BE2C (cell line): ENCODE results near the gene TRPV2.

Source experiments
- DNase-seq: peaks from one replicate; pipeline ENCODE4 v3.0.0-alpha.2; 2020
- H3K27me3 ChIP-seq: fragments of 250-450 bp; sonication (Bioruptor Pico); 2 replicates; pipeline ENCODE4 v1.5.1; 2020; ENCODE audit warnings: mild to moderate bottlenecking
- H3K36me3 ChIP-seq: fragments of 250-450 bp; sonication (Bioruptor Pico); 2 replicates; pipeline ENCODE4 v1.5.1; 2020; ENCODE audit warnings: mild to moderate bottlenecking
- H3K4me1 ChIP-seq: fragments of 250-450 bp; sonication (Bioruptor Pico); 2 replicates; pipeline ENCODE4 v1.5.1; 2020
- H3K4me3 ChIP-seq: 2 replicates; pipeline ENCODE4 v1.5.1; 2011; ENCODE audit warnings: low read depth, low read length
- H3K9me3 ChIP-seq: fragments of 250-450 bp; sonication (Bioruptor Pico); 2 replicates; pipeline ENCODE4 v1.5.1; 2020
- TF ChIP-seq, protein P1 (sequence below): IDR thresholded peaks from 2 replicates; pipeline ENCODE4 v1.5.1; 2012; ENCODE audit warnings: mild to moderate bottlenecking, low read depth, low read length

The TRPV2 gene

DNA sequence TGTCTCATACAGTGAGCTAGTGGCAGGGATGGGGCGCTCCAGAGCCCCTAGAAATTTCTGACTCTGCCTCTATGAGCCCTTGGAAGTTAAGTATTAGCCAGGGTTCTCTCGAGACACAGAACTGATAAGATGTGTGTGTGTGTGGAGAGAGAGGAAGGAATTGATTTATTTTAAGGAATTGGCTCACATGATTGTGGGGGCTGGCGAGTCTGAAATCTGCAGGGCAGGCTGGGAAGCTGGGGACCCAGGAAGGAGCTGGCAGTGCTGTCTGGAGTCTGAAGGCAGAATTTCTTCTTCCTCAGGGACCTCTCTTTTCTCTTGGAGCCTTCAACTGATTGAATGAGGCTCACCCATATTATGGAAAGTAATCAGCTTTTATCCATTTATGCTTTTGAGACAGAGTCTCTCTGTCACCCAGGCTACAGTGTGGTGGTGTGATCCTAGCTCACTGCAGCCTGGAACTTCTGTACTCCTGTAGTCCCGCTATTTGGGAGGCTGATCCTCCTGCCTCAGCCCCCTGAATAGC is 59.9 kb downstream of the TRPV2 start:
- Histone ChIP-seq H3K9me3 (no peaks in the 10 kb centered on the region), H3K27me3 (no peaks in the 10 kb centered on the region), H3K4me3 (no peak overlapping the region), H3K4me1 (no peaks in the 10 kb centered on the region), H3K36me3 (no peaks in the 10 kb centered on the region)
- no peak for DNase-seq
- TF ChIP-seq, protein P1, sequence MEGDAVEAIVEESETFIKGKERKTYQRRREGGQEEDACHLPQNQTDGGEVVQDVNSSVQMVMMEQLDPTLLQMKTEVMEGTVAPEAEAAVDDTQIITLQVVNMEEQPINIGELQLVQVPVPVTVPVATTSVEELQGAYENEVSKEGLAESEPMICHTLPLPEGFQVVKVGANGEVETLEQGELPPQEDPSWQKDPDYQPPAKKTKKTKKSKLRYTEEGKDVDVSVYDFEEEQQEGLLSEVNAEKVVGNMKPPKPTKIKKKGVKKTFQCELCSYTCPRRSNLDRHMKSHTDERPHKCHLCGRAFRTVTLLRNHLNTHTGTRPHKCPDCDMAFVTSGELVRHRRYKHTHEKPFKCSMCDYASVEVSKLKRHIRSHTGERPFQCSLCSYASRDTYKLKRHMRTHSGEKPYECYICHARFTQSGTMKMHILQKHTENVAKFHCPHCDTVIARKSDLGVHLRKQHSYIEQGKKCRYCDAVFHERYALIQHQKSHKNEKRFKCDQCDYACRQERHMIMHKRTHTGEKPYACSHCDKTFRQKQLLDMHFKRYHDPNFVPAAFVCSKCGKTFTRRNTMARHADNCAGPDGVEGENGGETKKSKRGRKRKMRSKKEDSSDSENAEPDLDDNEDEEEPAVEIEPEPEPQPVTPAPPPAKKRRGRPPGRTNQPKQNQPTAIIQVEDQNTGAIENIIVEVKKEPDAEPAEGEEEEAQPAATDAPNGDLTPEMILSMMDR, result no peak

DNA sequence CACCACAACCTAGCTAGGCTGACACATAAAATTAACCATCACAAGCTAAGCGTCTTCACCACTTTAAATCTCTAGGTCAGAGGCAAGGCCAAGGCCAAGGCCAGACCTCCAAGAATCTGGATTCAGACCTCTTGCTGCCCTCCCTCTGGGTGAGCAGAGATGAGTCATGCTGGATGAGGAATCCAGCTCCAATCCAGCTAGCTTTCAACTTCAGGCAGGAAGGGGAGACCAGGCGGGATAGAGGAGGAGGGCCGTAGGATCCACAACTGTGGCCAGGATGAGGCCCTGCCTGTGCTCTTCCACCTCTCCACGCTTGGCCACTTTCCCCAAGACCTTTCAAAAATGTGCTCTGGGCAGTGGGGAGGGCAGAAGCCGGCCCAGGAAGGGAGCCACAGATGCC is 61.9 kb downstream of the TRPV2 start:
- TF ChIP-seq, protein P1, result no peak
- DNase-seq, result no peak
- Histone ChIP-seq H3K9me3 (no peaks in the 10 kb centered on the region), H3K4me1 (no peaks in the 10 kb centered on the region), H3K4me3 (no peak overlapping the region), H3K36me3 (no peaks in the 10 kb centered on the region), H3K27me3 (no peaks in the 10 kb centered on the region)

DNA sequence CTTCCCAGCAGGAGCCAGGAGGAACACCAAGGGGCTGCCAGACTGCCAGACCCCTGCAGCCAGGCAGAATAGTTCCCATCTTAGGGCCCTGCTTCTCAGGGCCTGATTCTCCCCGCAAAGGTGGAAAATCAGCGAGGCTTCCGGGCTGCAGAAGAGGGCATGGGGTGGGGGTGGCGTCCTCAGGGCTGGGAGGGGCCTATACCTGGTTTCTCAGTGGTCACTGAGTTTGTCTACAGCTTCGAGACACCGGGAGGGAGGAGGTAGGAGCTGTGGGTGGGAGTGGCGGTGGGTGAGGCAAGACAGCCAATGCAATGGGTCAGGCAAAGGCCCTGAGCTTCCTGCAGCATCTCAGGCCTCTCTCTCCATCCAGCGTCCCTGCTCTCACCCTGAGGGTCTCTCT is 62.3 kb downstream of the TRPV2 start:
- Histone ChIP-seq H3K4me1 (no peaks in the 10 kb centered on the region), H3K36me3 (no peaks in the 10 kb centered on the region), H3K9me3 (no peaks in the 10 kb centered on the region), H3K27me3 (no peaks in the 10 kb centered on the region), H3K4me3 (no peak overlapping the region)
- DNase-seq, result no peak
- TF ChIP-seq, protein P1, result no peak

DNA sequence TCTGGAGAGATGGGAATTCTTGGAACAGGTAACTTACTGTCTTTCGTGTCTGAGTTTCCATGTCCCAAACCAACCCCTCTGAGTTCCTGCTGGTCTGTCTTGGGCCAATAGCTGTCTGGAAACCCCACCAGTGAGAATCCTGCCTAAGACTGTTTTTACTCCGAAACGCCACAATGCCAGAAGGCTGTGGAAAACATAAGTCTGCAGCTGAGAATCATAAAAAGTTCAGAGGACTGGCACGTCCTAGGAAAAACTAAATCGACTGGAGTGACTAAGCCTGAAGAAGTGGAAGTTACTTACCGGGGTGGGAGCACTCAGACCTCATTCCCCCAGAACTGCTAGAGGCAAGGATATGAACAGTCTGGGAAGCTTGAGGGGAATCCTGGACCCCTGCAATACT is 63.3 kb downstream of the TRPV2 start:
- no peaks in the 10 kb centered on the region for H3K36me3 ChIP-seq
- H3K4me1 ChIP-seq, result no peaks in the 10 kb centered on the region
- TF ChIP-seq, protein P1, result no peak
- H3K27me3 ChIP-seq, result no peaks in the 10 kb centered on the region
- no peak for DNase-seq
- no peak overlapping the region for H3K4me3 ChIP-seq
- H3K9me3 ChIP-seq, result no peaks in the 10 kb centered on the region

DNA sequence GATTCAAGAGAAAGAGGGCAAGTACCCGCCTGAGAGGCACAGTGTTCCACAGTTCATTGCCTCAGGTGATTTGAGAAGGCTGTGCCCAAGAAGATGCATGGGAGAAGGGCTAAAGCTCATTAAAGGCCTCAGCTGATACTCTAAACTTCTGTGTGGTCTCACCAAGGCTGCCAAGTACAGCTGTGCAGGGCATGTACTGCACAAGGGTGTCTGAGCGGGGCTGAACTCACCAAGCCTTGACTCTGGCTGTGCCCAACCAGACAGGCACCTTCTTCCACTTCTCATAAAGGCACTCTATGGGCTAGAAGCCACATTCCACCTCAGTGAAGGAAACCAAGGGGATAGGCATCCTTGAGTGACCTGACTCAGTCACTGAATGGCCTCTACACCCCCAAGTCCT is 63.9 kb downstream of the TRPV2 start:
- Histone ChIP-seq H3K27me3 (no peaks in the 10 kb centered on the region), H3K36me3 (no peaks in the 10 kb centered on the region), H3K4me1 (no peaks in the 10 kb centered on the region), H3K4me3 (no peak overlapping the region), H3K9me3 (no peaks in the 10 kb centered on the region)
- TF ChIP-seq, protein P1, result no peak
- DNase-seq, result no peak

DNA sequence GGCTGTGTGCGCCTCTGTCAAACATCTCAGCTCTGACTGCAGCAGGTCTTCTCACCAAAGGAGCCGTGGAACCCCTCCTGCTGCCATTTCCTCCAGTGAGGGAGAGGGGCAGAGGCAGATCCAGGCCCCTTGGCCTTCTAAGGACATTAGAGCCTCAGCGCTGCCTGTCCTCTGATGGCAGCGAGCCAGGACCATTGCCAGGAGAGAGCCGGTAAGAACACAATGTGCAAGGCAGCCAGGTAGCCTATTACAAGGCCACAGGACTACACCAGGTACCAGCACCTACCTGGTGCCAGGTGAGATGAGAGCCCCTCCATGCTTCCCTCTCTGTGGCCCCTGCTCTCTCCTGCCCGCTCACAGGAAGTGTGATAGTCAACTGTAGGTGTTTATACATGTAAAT is 65.6 kb downstream of the TRPV2 start:
- Histone ChIP-seq H3K4me1 (no peaks in the 10 kb centered on the region), H3K27me3 (no peaks in the 10 kb centered on the region)

More for the DNA sequence above, 65.6 kb downstream of the TRPV2 start:
- Histone ChIP-seq H3K9me3 (no peaks in the 10 kb centered on the region), H3K36me3 (no peaks in the 10 kb centered on the region), H3K4me3 (no peak overlapping the region)
- DNase-seq, result no peak
- TF ChIP-seq, protein P1, result no peak
